ENCODE measurements around the gene SLC8B1.

SLC8B1 gene

GRCh38 chr12:113267621-113268020, 67.3 kb downstream of the SLC8B1 start:
- no peak for DNase-seq

GRCh38 chr12:113266106-113266895, 68.6 kb downstream of the SLC8B1 start:
- no peak for DNase-seq

GRCh38 chr12:113263431-113263963, 71.4 kb downstream of the SLC8B1 start:
- DNase-seq = no peak

GRCh38 chr12:113262710-113263109, 72.2 kb downstream of the SLC8B1 start:
- DNase-seq = no peak

- peak; percentile 44 for DNase-seq
Observed at GRCh38 chr12:113261847-113262470, 73.0 kb downstream of the SLC8B1 start.

GRCh38 chr12:113260636-113261300, 74.1 kb downstream of the SLC8B1 start:
- no peak for DNase-seq

GRCh38 chr12:113260127-113260526, 74.8 kb downstream of the SLC8B1 start:
- DNase-seq = no peak

GRCh38 chr12:113257564-113257963, 77.3 kb downstream of the SLC8B1 start:
- no peak for DNase-seq

GRCh38 chr12:113254298-113254697, 80.6 kb downstream of the SLC8B1 start:
- no peak for DNase-seq

- no peak for DNase-seq
Observed at GRCh38 chr12:113253532-113254285, 81.2 kb downstream of the SLC8B1 start.

- no peak for DNase-seq
Observed at GRCh38 chr12:113252494-113252893, 82.4 kb downstream of the SLC8B1 start.

- no peak for DNase-seq
Observed at GRCh38 chr12:113251404-113252070, 83.4 kb downstream of the SLC8B1 start.

- no peak for DNase-seq
Observed at GRCh38 chr12:113250045-113250444, 84.9 kb downstream of the SLC8B1 start.

- no peak for DNase-seq
Observed at GRCh38 chr12:113249546-113249945, 85.4 kb downstream of the SLC8B1 start.

GRCh38 chr12:113248842-113249435, 86.0 kb downstream of the SLC8B1 start:
- DNase-seq = no peak

All from stimulated activated CD8-positive, alpha-beta memory T cell treated with anti-CD3 and anti-CD28 coated beads, Interleukin-4, amount 100 ng/mL, for 48 hours (primary cell).